ENCODE measurements around the gene MED13. TPM values are rescaled to one million over a fixed set of nuclear protein-coding genes. Genes with fewer than 3 reads are reported as not detected.

MED13 gene
- total and polyA plus RNA-seq, 5 donors: 6.6 to 49.8 (median 33.1) TPM

DNA sequence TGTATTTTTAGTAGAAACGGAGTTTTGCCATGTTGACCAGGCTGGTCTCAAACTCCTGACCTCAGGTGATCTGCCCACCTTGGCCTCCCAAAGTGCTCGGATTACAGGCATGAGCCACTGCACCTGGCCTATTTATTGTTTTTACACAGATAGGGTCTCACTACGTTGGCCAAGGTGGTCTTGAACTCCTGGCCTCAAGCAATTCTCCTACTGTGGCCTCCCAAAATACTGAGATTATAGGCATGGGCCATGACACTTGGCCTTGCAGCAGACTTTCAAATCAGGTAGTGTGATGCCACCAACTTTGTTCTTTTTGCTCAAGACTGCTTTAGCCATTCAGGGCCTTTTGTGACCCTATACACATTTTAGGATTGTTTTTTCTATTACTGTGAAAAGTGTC, 75.6 kb downstream of the MED13 start:
- no peak for DNase-seq
- no peak overlapping the region for H3K4me3 ChIP-seq (ENCODE audit: low read length)
- no peak for ATAC-seq
- H3K27me3 ChIP-seq (ENCODE audit: control insufficient read depth, insufficient read depth): no peaks in the 10 kb centered on the region
- no peak overlapping the region for H3K27ac ChIP-seq (ENCODE audit: low read length)
- intact Hi-C loops (cut with DNase I): no loop called here
- WGBS: 99% methylated on average over 3 of the region's 3 CpGs
- H3K4me1 ChIP-seq (ENCODE audit: control insufficient read depth, insufficient read depth, low read length): no peaks in the 10 kb centered on the region
- H3K9me3 ChIP-seq (ENCODE audit: control insufficient read depth, low read length): no peaks in the 10 kb centered on the region

DNA sequence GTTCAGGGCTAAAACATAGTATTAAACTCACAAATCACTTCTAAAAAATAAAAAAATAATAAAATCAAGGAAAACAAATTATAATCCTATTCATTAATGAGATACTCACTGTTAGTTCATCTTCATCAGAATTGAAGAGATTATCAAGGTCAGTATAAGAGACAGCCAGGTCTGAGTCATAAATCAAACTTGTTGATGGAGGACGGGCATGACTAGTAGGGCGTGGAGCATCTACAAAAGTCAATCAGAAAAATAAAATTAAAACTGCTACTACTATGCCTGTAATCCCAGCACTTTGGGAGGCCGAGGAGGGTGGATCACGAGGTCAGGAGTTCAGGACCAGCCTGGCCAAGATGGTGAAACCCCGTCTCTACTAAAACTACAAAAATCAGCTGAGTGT, 78.2 kb downstream of the MED13 start:
- intact Hi-C loops (cut with DNase I): no loop called here
- 96% methylated on average over 5 of the region's 5 CpGs for WGBS
- ATAC-seq: peak in 1 of 2 donors; percentile 18

DNA sequence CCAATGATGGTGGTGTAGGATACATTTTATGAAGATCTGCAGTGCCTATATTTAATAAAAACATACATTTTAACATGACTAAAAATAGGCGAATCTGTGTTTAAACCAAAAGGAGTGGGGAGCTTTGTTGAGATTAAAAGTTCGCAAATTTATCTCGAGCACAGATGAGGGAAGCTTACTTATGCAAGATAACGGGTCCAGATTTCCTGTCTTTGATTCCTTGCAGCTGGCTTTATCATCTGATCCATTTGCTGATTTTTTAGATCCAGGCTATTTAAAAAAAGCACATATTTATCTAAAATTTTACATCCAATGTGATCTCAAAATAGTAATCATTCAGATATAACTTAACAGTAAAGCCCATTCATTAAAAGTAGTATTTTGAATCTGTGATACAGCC, 80.3 kb downstream of the MED13 start:
- Histone ChIP-seq H3K4me3 (ENCODE audit: low read length) (no peak overlapping the region), H3K4me1 (ENCODE audit: control insufficient read depth, insufficient read depth, low read length) (no peaks in the 10 kb centered on the region), H3K9me3 (ENCODE audit: control insufficient read depth, low read length) (no peaks in the 10 kb centered on the region), H3K27ac (ENCODE audit: low read length) (no peak overlapping the region), H3K27me3 (ENCODE audit: control insufficient read depth, insufficient read depth) (no peaks in the 10 kb centered on the region)
- DNase-seq (no peak), ATAC-seq (no peak)
- intact Hi-C loops (cut with DNase I): no loop called here
- WGBS: 41% methylated on average over 4 of the region's 4 CpGs

More for the DNA sequence above, 78.2 kb downstream of the MED13 start:
- Histone ChIP-seq H3K27me3 (ENCODE audit: control insufficient read depth, insufficient read depth) (no peaks in the 10 kb centered on the region), H3K4me1 (ENCODE audit: control insufficient read depth, insufficient read depth, low read length) (no peaks in the 10 kb centered on the region), H3K9me3 (ENCODE audit: control insufficient read depth, low read length) (no peaks in the 10 kb centered on the region), H3K4me3 (ENCODE audit: low read length) (no peak overlapping the region), H3K27ac (ENCODE audit: low read length) (no peak overlapping the region)
- DNase-seq: no peak

DNA sequence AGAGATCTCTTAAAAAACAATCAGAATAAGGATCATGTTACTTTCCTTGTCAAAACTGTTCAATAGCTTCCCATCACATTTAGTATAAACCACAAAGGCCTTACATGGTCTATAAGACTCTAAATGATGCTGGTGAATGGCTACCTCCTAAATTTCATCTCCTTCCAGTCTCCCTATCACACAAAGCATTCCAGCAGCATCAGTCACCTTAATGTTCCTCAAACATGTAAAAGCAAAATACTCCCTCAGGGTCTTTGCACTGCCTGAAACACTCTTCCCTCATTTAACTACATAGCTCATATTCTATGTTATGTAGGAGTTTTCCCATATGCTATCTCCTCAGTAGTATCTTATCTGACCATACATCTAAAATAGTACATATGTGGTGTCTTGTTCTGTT, 83.8 kb downstream of the MED13 start:
- intact Hi-C loops (cut with DNase I): no loop called here
- Histone ChIP-seq H3K4me3 (ENCODE audit: low read length) (no peak overlapping the region), H3K27ac (ENCODE audit: low read length) (no peak overlapping the region), H3K4me1 (ENCODE audit: control insufficient read depth, insufficient read depth, low read length) (no peaks in the 10 kb centered on the region), H3K9me3 (ENCODE audit: control insufficient read depth, low read length) (no peaks in the 10 kb centered on the region), H3K27me3 (ENCODE audit: control insufficient read depth, insufficient read depth) (no peaks in the 10 kb centered on the region)
- DNase-seq (no peak), ATAC-seq (no peak)

DNA sequence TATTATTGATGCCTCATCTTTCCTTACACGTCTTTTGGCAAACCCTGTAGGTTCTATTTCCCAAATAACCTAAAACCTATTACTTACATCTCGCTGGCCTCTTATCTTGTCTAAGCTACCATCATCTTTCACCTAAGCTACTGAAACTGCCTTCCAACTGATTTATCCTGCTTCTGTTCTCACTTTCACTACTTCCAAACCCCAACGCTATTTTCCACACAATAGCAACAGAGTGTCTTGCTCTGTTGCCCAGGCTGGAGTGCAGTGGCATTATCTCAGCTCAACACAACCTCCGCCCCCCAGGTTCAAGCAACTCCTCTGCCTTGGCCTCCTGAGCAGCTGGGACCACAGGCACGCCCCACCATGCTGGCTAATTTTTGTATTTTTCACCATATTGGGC, 84.5 kb downstream of the MED13 start:
- Histone ChIP-seq H3K4me3 (ENCODE audit: low read length) (no peak overlapping the region), H3K4me1 (ENCODE audit: control insufficient read depth, insufficient read depth, low read length) (peaks cover under 1% of the 10 kb centered on the region), H3K27me3 (ENCODE audit: control insufficient read depth, insufficient read depth) (no peaks in the 10 kb centered on the region), H3K27ac (ENCODE audit: low read length) (no peak overlapping the region), H3K9me3 (ENCODE audit: control insufficient read depth, low read length) (no peaks in the 10 kb centered on the region)
- WGBS: 93% methylated on average over 5 of the region's 5 CpGs
- DNase-seq (no peak), ATAC-seq (no peak)
- intact Hi-C loops (cut with DNase I): no loop called here

DNA sequence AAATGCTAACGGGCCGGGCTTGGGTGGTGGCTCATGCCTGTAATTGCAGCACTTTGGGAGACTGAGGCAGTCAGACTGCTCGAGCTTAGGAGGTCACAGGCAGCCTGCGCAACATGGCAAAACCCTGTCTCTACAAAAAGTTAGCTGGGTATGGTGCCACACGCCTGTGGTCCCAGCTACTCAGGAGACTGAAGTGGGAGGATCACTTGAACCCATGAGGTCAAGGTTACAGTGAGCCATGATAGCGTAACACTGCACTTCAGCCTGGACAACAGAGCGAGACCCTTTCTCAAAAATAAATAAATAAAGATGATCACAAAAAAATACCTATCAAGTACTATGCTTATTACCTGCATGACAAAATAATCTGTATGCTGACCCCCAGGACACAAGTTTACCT, 91.0 kb downstream of the MED13 start:
- Histone ChIP-seq H3K27me3 (ENCODE audit: control insufficient read depth, insufficient read depth) (no peaks in the 10 kb centered on the region), H3K4me3 (ENCODE audit: low read length) (no peak overlapping the region), H3K27ac (ENCODE audit: low read length) (no peak overlapping the region), H3K4me1 (ENCODE audit: control insufficient read depth, insufficient read depth, low read length) (peaks cover 2% of the 10 kb centered on the region), H3K9me3 (ENCODE audit: control insufficient read depth, low read length) (no peaks in the 10 kb centered on the region)
- DNase-seq (no peak), ATAC-seq (no peak)
- WGBS: 95% methylated on average over 7 of the region's 7 CpGs
- intact Hi-C loops (cut with DNase I): no loop called here

DNA sequence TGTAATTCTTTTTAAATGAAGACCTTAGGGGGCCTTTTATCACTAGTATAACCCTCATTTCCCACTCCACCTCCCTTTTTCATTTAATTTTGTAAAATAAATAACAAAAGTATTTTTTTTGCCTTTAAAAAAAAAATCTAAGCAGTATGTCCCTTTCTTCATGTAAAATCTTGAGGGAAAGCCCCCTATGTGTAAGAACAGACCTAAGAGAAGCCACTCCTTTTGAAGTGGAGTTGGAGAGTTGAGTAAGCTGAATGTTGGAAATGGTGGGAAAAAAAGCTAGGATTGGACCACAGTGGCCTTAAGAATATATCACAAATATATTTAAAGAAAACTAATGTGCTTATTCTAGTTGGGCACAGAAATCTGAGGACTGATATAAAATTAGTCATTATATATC, 92.8 kb downstream of the MED13 start:
- Histone ChIP-seq H3K9me3 (ENCODE audit: control insufficient read depth, low read length) (no peaks in the 10 kb centered on the region), H3K27me3 (ENCODE audit: control insufficient read depth, insufficient read depth) (no peaks in the 10 kb centered on the region), H3K4me3 (ENCODE audit: low read length) (no peak overlapping the region), H3K27ac (ENCODE audit: low read length) (no peak overlapping the region), H3K4me1 (ENCODE audit: control insufficient read depth, insufficient read depth, low read length) (peaks cover 2% of the 10 kb centered on the region)
- DNase-seq: no peak
- intact Hi-C loops (cut with DNase I): no loop called here
- ATAC-seq: no peak

DNA sequence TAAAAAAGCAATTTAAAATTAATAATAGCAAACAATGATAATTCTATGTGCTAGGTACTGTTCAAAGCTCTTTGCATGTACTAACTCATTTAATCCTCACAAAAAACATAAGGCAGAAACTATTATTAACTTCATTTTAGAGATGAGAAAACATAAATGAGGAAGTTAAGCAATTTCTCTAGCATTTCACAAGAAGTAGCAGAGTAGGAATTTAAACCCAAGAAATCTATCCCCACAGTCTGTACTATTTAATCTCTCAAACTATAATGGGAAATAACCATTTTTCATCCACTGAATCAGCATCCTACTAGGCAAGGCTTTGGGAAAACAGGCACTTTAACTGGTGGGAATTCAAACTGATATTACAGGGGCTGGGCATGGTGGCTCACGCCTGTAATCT, 95.0 kb downstream of the MED13 start:
- no peaks in the 10 kb centered on the region for H3K4me1 ChIP-seq (ENCODE audit: control insufficient read depth, insufficient read depth, low read length)
- H3K27me3 ChIP-seq (ENCODE audit: control insufficient read depth, insufficient read depth): no peaks in the 10 kb centered on the region
- no peak overlapping the region for H3K27ac ChIP-seq (ENCODE audit: low read length)
- no peaks in the 10 kb centered on the region for H3K9me3 ChIP-seq (ENCODE audit: control insufficient read depth, low read length)
- intact Hi-C loops (cut with DNase I): no loop called here
- WGBS: 95% methylated on average over 1 of the region's 1 CpG
- ATAC-seq: no peak
- no peak for DNase-seq
- no peak overlapping the region for H3K4me3 ChIP-seq (ENCODE audit: low read length)

DNA sequence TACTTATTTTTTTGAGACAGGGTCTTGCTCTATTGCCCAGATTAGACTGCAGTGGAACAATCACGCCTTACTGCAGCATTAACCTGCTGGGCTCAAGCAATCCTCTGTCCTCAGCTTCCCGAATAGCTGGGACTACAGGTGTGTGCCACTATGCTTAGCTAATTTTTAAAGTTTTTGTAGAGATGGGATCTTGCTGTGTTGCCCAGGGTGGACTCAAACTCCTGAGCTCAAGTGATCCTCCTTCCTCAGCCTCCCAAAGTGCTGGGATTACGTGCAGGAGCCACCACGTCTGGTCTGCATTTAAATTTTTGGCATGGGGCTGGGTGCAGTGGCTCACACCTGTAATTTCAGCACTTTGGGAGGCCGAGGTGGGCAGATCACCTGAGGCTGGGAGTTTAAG, 96.3 kb downstream of the MED13 start:
- WGBS: 97% methylated on average over 5 of the region's 5 CpGs
- intact Hi-C loops (cut with DNase I): no loop called here
- H3K4me3 ChIP-seq (ENCODE audit: low read length): no peak overlapping the region

DNA sequence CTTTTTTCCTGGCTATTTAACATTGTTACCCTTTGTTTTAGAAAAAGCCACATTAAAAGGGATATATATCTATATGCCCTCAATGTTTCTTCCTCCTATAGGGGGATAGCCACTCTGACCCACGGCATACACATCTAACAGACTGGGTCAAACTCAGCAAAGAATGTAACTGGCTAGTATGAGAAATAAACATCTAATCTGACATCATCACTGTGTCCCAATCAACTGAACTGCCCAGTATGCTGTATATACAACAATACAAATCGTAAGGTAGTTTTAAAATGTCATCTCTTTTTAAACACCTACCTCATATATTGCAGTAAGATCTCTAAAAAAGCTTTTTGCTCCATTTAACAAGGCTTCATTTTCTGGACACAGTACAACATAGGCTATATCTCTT, 97.3 kb downstream of the MED13 start:
- Histone ChIP-seq H3K9me3 (ENCODE audit: control insufficient read depth, low read length) (no peaks in the 10 kb centered on the region), H3K27me3 (ENCODE audit: control insufficient read depth, insufficient read depth) (no peaks in the 10 kb centered on the region), H3K4me1 (ENCODE audit: control insufficient read depth, insufficient read depth, low read length) (no peaks in the 10 kb centered on the region), H3K4me3 (ENCODE audit: low read length) (no peak overlapping the region), H3K27ac (ENCODE audit: low read length) (no peak overlapping the region)
- intact Hi-C loops (cut with DNase I): no loop called here
- ATAC-seq (no peak), DNase-seq (no peak)
- WGBS: 97% methylated on average over 2 of the region's 2 CpGs

More for the DNA sequence above, 96.3 kb downstream of the MED13 start:
- Histone ChIP-seq H3K9me3 (ENCODE audit: control insufficient read depth, low read length) (no peaks in the 10 kb centered on the region), H3K27me3 (ENCODE audit: control insufficient read depth, insufficient read depth) (no peaks in the 10 kb centered on the region), H3K4me1 (ENCODE audit: control insufficient read depth, insufficient read depth, low read length) (no peaks in the 10 kb centered on the region), H3K27ac (ENCODE audit: low read length) (no peak overlapping the region)
- no peak for ATAC-seq
- DNase-seq: no peak

DNA sequence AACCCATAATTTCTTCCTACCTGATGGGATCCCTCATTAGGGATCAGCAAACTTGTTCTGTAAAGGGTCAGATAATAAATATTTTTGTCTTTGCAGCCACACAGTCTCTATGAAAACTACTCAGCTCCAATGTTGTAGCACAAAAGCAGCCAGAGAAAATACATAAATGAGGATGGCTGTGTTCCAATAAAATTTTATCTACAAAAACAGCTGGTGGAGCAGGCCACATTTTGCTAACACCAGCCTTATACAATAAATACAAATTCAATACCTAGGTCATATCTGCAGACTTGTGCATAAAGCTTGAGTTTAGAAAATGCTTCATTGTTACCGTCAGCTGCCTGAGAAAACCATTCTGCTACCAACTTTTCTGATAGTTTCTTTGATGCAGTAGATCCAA, 98.9 kb downstream of the MED13 start:
- H3K4me1 ChIP-seq (ENCODE audit: control insufficient read depth, insufficient read depth, low read length): no peaks in the 10 kb centered on the region
- H3K27me3 ChIP-seq (ENCODE audit: control insufficient read depth, insufficient read depth): no peaks in the 10 kb centered on the region
- ATAC-seq: no peak
- H3K27ac ChIP-seq (ENCODE audit: low read length): no peak overlapping the region
- DNase-seq: no peak
- no peaks in the 10 kb centered on the region for H3K9me3 ChIP-seq (ENCODE audit: control insufficient read depth, low read length)
- intact Hi-C loops (cut with DNase I): no loop called here
- 0% methylated on average over 1 of the region's 1 CpG for WGBS
- no peak overlapping the region for H3K4me3 ChIP-seq (ENCODE audit: low read length)

DNA sequence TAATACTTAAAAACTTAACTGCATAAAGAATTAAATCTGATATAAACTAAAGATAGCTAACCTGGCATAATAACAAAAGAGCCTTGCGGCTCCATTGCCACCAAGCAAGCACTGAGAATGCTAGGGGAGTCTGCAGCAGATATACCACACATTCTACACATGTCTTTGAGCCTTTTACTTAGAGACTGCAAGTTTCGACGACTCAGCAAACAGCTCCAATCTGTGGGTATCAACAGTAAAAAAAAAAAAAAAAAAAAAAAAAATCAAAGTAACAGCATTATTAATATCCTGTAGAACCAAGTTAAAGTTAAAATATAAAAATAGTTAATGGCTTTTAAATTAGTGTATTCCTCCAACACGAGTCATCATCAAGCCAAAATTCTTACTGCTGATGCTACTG, 109.5 kb downstream of the MED13 start:
- Histone ChIP-seq H3K4me3 (ENCODE audit: low read length) (no peak overlapping the region), H3K9me3 (ENCODE audit: control insufficient read depth, low read length) (no peaks in the 10 kb centered on the region), H3K4me1 (ENCODE audit: control insufficient read depth, insufficient read depth, low read length) (no peaks in the 10 kb centered on the region), H3K27me3 (ENCODE audit: control insufficient read depth, insufficient read depth) (no peaks in the 10 kb centered on the region), H3K27ac (ENCODE audit: low read length) (no peak overlapping the region)
- 90% methylated on average over 4 of the region's 4 CpGs for WGBS
- DNase-seq: no peak
- ATAC-seq: no peak
- intact Hi-C loops (cut with DNase I): no loop called here

All from right cardiac atrium (tissue), 5 donors.